HL-60 (cell line): ENCODE results near the gene FREM1.

Experiments used
- TF ChIP-seq, protein P1 (sequence below): IDR thresholded peaks from one replicate; pipeline ENCODE4 v1.5.1; 2011; ENCODE audit warnings: low read length, control low read depth, inconsistent platforms; ENCODE audit not compliant: insufficient read depth
- TF ChIP-seq, protein P2 (sequence below): IDR thresholded peaks from 2 replicates; pipeline ENCODE4 v1.6.1; 2012; ENCODE audit warnings: low read depth; ENCODE audit not compliant: insufficient replicate concordance

DNA sequence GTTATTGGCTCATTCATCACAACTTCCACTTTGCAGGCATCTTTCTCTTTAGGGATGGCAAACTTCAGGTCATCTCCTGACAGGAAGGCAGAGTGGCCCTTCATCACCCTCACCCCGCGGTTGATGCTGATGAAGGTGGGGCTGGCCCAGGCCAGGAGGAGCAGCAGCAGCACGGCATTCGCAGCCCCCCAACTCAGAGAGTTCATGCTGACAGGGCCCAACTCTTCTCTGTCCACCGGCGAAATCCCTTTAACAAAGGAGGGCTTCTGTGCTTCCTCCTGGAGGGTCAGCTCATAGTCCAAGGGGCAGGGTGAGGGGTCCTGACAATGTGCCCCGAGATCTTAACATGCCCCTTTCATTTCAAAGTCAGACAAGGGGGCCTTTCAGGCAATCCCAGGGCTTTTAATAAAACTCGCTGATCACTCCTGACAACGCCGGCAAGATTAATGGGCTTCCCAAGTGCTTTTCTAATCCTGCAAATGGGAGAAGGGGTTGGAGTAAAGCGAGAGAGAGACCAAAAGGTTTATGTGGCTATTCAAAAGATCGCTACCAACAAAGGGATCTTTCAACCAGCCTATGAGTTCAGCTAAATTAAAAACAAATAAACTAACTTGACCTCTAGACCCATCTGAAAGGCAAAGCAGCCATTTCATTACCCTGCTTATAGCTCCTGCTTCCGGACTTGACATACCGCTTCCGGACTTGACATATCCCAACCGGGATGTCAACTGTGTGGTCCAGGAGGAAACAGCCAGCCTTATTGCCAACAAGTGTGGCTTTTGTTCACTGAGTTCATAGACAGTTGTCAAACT is 41.2 kb downstream of the FREM1 start:
- TF ChIP-seq, protein P1, sequence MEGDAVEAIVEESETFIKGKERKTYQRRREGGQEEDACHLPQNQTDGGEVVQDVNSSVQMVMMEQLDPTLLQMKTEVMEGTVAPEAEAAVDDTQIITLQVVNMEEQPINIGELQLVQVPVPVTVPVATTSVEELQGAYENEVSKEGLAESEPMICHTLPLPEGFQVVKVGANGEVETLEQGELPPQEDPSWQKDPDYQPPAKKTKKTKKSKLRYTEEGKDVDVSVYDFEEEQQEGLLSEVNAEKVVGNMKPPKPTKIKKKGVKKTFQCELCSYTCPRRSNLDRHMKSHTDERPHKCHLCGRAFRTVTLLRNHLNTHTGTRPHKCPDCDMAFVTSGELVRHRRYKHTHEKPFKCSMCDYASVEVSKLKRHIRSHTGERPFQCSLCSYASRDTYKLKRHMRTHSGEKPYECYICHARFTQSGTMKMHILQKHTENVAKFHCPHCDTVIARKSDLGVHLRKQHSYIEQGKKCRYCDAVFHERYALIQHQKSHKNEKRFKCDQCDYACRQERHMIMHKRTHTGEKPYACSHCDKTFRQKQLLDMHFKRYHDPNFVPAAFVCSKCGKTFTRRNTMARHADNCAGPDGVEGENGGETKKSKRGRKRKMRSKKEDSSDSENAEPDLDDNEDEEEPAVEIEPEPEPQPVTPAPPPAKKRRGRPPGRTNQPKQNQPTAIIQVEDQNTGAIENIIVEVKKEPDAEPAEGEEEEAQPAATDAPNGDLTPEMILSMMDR, result no peak
- TF ChIP-seq, protein P2, sequence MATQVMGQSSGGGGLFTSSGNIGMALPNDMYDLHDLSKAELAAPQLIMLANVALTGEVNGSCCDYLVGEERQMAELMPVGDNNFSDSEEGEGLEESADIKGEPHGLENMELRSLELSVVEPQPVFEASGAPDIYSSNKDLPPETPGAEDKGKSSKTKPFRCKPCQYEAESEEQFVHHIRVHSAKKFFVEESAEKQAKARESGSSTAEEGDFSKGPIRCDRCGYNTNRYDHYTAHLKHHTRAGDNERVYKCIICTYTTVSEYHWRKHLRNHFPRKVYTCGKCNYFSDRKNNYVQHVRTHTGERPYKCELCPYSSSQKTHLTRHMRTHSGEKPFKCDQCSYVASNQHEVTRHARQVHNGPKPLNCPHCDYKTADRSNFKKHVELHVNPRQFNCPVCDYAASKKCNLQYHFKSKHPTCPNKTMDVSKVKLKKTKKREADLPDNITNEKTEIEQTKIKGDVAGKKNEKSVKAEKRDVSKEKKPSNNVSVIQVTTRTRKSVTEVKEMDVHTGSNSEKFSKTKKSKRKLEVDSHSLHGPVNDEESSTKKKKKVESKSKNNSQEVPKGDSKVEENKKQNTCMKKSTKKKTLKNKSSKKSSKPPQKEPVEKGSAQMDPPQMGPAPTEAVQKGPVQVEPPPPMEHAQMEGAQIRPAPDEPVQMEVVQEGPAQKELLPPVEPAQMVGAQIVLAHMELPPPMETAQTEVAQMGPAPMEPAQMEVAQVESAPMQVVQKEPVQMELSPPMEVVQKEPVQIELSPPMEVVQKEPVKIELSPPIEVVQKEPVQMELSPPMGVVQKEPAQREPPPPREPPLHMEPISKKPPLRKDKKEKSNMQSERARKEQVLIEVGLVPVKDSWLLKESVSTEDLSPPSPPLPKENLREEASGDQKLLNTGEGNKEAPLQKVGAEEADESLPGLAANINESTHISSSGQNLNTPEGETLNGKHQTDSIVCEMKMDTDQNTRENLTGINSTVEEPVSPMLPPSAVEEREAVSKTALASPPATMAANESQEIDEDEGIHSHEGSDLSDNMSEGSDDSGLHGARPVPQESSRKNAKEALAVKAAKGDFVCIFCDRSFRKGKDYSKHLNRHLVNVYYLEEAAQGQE, result no peak
